HCEC 1CT (cell line): ENCODE results near the gene COL3A1.

Experiments
- DNase-seq: peaks from one replicate; pipeline ENCODE4 v3.0.0-alpha.2; 2017

The COL3A1 gene

DNA sequence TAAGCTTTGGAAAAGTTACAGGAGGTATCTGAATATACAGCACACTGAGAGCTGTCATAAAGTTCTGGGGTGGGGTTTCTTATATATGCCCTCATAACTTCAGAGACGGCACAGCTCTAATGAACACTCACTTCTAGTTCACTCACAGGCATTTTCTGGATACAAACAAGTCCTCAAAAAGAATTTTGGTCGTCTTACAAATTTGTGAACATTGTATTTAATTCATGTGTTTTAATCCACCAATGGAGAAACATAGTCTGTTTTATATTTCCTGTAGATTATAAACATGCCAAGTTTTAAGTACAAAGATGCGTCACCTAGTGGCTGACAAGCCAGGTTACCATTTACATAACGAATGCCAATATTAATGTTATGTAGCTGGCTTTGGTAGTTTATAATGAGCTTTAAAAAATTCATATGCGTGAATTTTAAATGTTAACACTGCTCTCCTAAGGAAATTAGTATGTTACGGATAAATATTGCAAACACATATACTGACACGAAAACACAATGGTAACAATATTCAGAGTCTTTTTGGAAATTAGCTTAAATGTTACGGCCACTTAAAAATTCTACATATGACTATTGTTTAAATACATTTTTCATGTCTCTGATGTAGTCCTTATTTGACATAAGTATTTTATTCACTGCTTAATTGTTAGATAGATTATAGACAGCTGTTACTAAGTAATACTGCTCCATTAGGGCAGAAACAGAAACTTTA lies 2.5 kb downstream of the COL3A1 start:
- DNase-seq, result peak; percentile 90

DNA sequence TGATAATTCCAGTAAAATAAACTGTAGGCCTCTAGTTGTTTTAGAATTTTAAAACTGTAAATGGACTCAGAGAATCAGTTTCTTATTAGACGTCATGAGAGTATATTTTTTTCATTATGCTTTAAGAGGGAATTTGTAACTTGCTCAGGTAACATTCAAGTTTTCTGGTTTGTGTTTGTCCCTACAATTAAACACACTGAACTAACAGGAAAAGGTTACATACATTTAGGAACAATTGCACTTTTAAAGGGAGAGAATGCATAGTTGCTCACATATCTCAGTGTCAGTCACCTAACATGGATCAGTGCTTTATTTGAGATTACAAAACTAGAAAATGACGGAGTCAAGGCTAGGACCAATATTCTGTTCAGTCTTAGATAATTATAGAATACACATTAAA lies 3.1 kb downstream of the COL3A1 start:
- no peak for DNase-seq

DNA sequence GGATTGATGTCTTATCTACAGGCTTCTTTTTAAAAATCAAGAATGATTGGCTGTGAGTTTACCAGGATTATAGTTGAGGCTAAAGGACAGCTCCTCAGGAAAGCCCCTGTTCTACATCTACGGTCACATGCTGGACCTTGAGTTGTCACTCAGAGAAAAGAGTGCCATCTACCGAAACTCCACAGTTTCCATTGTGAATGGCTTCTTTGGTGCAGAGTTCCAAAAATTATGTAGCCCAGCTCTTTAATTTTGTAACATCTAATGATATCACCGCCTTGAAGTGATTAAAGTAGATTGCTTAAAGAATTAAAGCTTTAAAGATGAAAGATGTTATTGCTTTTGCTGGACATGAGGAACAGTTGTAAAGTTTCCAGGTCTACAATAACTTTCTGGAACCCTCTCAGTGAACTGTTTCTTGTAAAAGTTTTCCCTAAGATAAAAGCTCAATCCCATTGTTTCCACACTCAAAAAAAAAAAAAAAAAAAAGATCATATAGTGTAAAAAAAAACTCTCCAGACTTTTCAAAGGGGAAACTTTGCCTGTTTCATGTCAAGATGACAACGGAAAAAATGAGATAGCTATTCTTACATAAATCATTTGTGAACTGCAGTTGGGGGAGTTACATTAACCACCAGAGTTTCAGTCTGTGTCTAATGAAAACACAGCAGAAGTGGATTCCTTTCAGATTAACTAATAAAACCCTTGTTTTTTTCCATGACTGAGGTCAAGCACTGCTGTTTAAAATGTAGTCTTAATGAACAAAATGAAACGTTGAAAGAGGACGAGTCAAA lies 4.3 kb downstream of the COL3A1 start:
- DNase-seq, result peak; percentile 79

DNA sequence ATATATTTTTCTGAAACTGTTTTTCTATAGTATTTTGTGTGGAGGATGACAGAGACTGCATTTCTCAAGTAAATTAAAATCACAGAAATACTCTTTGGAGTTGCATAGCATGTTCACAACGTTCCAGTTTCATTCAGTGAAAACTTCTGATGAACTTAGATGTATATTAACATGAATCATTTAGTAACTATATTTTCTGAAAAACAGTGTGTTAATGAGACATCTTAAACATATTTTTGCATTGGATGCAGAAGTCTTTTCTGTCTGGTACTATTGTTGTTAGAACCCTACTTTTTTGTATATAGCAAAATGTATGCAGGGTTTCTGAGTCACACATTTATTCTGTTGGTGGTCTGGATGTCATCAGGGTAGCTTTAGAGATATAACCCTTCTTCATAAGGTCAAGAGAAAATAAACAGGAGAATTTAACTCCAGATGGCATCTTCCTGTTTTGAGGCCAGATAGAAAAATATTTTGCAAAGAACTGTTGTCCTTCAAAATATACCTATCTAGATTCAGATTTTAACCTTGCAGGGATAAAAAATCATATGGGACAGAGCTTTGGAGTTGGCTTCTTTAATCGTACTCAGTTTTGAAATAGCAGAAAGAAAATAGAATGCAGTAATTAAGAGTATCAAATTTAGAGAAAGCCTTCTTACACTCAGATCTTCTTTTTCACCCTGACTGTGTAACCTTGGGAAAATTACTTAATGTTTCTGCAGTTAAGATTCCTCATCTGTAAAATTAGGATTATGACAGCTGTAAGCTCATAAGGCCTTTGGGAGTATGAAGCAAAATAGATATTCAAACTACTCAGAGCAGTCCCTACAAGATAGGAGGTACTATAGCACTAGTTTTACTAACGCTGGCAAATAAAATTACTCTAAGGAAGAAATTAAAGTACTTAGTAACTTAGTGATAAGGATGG lies 5.3 kb downstream of the COL3A1 start:
- DNase-seq, result peak; percentile 80

DNA sequence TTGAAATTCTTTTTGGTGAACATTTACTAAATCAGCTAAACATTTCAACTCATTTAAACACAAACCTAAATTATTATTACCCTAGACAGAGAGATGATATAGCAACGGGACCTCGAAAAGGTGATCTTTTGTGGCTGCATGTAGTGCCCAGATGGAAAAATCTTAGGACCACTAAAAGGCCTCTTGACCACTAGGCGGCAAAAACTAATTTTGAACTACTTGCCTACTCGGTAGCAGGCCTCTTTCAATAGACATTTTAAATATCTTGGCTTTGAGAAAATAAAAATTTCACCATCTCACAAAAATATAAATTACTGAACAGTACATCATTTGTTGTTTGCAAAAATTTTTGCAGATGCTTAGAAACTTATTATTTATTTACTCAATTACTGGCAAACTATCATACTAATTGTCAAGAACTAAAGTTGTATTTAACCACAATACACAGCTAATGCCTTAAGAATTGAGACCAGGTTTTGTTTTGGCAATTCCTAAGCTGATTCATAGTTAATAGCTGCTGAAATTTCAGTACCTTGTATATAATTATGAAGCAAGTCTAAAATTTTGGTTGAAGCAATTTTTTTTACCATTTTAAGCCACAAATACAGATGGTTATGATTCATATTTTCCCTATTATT lies 9.4 kb downstream of the COL3A1 start:
- DNase-seq, result peak; percentile 96

DNA sequence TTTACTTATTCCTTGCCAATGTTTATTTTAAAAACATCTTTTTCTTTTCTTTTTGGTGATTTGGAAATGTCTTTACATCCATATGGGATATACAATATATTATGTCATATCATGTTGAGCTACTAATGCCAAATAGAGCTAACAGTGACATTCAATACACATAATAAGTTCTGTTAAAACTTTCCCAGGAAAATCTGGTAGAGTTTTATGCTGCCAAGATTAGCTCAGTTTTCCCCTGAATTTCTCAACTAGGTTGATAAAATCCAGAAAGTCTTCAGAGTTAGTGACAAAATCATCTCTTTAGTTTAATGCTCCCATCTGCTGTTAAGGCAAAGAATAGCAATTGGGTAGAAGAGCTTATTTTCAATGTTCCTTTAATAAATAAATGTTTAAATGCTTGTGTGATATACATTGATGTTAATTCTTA lies 9.9 kb downstream of the COL3A1 start:
- DNase-seq, result no peak

DNA sequence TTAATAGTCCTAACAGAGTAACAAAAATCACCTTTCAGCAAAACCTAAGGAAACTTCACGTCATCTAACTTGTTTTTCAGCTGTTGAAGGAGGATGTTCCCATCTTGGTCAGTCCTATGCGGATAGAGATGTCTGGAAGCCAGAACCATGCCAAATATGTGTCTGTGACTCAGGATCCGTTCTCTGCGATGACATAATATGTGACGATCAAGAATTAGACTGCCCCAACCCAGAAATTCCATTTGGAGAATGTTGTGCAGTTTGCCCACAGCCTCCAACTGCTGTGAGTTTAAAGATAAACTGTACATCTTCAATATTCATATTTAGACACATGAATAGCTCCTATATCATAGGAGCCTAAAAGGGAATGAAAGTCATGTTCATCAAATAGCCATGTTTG lies 10.5 kb downstream of the COL3A1 start:
- peak; percentile 93 for DNase-seq

DNA sequence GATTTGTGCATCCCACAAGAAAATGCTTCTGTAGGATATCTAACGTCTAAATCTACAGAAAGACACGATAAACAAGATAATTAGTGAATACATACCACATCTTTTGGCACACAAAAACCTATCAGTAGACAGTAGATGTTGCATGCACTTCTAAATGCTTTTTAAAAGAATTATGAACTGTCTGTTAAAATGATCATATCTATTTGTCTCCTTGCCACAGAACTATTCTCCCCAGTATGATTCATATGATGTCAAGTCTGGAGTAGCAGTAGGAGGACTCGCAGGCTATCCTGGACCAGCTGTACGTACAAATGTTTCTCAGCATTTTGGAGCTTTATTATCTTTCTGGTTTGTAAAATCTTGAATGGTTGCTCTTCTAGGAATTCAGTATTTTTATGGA lies 12.7 kb downstream of the COL3A1 start:
- peak; percentile 36 for DNase-seq

DNA sequence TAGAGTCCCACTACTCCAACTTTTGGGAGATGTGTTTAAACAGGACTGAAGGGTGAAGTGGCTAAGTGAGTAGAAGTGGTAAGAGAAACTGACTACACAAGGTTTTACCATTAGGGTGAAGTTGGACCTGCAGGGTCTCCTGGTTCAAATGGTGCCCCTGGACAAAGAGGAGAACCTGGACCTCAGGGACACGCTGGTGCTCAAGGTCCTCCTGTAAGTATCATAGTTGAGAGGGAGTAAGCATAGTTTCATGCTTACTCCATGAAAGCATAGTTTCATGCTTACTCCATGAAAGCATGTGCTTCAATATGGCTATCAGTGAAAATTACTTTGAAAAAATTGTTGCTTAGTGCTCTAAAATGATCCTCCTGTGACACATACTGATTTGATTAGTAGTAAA lies 19.1 kb downstream of the COL3A1 start:
- DNase-seq, result no peak

DNA sequence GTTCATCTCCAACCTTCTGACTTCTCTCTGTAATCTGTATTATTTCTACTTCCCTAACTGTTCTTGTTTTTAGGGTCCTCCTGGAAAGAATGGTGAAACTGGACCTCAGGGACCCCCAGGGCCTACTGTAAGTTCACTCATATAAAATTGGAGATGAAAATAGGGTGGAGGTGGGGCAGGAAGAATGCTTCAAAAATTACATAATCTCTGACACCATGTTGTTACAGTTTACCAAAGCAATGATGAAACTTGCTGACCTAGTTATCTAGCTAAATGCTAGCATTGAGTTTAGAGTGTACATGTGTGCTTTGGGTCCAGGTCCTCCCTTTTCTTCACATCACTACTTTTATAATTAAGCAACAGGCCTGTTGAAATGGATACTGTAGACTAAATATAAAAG lies 23.1 kb downstream of the COL3A1 start:
- no peak for DNase-seq

DNA sequence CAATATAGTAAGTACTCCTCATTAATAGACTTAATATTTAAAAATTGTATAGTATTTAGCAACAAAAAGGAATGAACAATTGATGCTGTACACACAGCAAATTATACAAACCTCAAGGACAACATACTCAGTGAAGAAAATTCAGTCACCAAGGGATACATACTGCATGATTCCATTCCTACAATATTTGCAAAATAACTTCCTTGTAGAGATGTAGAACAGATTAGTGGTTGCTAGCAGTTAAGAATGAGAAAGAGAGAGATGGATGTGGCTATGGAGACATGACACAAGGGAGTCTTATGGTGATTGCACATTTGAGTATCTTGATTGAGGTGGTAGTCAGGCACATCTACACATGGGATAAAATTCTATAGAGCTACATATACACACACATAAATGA lies 26.0 kb downstream of the COL3A1 start:
- DNase-seq, result no peak

DNA sequence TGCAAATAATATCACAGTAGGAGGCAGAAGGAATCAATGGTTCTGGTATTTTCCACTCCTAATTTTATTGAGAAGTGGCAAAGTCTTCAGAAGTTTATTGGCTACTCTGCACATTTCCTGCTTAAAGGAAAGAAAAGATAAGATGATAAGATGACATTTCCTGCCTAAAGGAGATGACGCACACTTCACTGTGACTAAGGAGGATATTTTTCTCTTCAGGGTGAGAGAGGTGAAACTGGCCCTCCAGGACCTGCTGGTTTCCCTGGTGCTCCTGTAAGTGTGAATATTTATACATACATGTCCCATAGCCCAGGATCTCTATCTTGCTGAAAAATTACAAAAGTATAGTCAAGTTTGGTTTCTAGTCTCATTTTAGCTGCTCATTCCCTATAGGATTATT lies 27.9 kb downstream of the COL3A1 start:
- peak; percentile 61 for DNase-seq

DNA sequence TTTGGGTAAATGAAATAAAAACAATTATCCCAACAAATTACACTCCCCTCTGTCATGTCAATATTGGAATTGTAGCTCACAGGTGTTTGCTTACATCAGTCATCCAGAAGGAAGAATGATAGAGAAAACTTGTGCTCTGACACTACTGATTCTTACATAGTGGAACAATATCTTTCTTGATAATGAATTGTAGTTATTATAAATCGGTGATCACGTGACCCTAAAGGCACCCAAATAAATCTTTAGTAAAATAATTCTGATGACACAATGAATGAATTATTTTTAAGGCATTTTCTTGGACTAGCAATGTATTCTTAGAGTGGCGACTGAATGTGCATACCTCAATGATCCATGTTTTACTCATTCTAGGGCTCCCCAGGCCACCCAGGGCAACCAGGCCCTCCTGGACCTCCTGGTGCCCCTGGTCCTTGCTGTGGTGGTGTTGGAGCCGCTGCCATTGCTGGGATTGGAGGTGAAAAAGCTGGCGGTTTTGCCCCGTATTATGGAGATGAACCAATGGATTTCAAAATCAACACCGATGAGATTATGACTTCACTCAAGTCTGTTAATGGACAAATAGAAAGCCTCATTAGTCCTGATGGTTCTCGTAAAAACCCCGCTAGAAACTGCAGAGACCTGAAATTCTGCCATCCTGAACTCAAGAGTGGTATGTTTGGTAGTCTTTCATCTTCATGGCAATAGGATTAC lies 34.5 kb downstream of the COL3A1 start:
- no peak for DNase-seq

DNA sequence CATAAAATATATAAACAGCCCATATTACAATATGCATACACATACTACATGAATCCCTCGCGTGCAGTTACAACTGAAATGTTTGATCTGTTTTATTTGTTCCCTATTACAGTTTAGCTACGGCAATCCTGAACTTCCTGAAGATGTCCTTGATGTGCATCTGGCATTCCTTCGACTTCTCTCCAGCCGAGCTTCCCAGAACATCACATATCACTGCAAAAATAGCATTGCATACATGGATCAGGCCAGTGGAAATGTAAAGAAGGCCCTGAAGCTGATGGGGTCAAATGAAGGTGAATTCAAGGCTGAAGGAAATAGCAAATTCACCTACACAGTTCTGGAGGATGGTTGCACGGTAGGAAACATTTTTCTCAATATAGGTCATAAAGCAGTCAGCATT lies 36.4 kb downstream of the COL3A1 start:
- no peak for DNase-seq

DNA sequence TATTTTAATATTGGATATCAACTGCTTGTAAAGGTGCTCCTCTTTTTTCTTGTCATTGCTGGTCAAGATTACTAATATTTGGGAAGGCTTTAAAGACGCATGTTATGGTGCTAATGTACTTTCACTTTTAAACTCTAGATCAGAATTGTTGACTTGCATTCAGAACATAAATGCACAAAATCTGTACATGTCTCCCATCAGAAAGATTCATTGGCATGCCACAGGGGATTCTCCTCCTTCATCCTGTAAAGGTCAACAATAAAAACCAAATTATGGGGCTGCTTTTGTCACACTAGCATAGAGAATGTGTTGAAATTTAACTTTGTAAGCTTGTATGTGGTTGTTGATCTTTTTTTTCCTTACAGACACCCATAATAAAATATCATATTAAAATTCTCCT lies 38.2 kb downstream of the COL3A1 start:
- no peak for DNase-seq

DNA sequence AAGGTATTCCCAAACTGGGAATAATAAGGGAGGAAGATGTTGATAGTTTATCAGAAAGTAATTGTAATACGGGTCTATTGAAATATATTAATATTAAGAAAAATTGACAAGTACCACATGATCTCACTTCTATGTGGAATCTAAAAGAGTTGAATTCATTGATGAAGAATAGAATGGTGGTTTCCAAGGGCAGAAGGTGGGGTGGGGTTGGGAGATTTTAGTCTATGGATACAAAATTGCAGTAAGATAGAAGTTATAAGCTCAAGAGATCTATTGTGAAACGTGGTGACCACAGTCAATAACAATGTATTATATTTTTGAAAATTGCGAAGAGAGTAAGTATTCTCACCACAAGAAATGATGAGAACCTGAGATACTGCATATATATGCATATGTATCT lies 38.9 kb downstream of the COL3A1 start:
- DNase-seq, result no peak

DNA sequence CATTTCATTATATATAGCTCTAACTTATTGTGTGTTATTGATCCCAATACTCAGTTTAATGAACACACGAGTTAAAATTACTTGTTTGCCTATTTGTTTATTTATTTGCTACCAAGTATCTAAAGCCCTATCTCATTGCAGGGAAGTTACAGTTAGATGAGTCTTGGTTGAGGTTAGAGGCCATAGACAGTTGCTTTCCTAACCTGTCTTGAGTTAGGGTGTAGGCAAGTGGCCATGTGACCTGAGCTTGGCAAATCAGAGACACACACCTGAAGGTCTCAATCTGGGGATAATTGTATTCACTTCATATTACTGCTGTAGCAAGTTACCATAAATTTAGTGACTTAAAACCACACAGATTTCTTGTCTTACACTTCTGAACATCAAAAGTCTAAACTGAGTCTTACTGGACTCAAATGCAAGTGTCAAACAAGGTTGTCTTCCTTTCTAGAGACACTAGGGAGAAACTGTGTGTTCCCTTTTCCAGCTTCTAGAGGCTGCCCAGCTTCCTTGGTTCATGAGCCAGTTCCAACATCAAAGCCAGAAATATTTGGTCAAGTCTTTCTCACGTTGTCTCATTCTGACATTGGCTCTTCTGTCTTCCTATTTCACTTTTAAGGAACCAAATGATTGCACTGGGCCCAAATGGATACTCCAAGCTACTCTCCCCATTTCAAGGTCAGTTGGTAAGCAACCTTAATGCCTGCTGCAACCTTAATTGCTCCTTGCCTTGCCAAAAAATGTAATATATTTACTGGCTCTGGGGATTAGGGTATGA lies 39.7 kb downstream of the COL3A1 start:
- no peak for DNase-seq

DNA sequence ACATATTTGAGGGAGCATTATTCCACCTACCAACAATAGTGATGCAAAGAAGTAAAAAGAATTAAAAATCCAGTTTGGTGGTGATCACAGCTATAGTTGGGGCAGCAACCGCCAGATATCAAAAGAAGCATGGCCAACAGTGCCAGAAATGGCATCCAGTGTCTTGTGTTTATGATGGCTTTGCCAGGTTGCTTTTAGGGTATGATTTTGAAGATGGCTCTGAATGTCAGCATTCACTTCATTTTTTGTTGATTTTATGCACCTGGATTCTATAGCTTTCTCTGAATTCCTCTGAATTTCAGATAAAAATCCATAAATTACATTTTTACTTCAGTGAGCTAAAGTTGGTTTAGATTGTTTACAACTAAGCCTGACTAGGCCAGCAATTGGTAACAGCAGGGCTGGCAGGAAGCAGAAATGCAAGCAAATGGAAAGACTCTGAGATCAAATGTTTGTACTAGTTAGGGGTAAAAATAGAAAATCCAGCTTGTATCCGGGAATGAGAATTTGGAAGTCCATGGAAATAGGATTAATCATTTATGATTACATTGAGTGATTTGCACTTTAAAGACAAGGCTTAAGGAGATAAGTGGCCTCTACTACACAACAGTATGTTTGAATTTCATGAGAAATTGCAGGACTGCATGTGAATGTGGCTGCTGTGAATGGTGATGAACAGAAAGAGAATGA lies 40.4 kb downstream of the COL3A1 start:
- peak; percentile 57 for DNase-seq

DNA sequence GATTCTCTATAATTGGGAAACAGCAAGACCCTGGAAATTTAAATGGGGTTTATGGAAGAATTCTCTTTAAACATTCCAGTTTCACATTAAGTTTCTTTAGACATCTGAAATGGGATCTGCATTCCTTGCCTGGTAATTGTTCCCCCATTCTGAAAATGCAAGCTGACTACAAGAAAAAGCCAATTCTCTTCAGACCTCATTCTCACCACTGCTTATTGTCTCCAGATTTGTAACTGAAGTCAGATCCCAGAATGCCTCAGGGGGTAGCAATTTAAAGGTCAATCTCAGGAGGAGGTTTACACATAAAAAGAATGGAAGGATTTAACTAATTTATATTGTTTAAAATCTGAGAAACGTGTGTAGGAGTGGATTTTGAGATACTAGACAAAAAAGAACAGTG lies 41.2 kb downstream of the COL3A1 start:
- DNase-seq, result no peak

DNA sequence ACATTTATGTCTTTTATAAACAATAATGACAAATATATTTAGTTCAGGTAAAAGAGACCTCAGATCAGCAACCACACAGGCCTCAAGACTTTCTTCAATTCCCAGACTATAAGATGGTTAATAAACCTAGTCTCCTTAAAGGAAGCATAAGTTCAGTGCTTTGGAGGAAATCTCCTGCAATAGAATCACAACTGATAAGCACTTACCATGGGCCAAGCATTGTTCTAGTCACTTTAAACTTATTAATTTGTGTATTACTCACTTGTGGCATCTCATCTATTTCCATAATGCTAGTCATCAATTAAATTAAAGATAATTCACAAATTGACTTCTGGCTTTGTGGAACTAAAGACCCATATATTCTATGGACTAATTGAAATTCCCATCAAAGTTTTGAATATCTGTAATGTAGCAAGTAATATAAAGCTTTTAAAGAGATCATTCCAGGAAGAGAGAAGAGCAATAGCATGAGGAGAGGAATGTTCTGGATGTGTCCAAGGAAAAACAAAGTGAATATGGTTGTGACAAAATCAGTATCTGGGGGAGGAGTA lies 42.2 kb downstream of the COL3A1 start:
- no peak for DNase-seq
